ENCODE data around the gene SLC38A7. TPM values are rescaled to one million over a fixed set of nuclear protein-coding genes. Genes with fewer than 3 reads are reported as not detected.
A peak's percentile ranks its signal among the peaks of the same experiment; 100 is the strongest.

The SLC38A7 gene
- total and polyA plus RNA-seq, 2 of the 13 experiments (the other 11 are each of a cell fraction or from before 2014, with no cell fraction given): 13.2 to 14.1 TPM

DNA sequence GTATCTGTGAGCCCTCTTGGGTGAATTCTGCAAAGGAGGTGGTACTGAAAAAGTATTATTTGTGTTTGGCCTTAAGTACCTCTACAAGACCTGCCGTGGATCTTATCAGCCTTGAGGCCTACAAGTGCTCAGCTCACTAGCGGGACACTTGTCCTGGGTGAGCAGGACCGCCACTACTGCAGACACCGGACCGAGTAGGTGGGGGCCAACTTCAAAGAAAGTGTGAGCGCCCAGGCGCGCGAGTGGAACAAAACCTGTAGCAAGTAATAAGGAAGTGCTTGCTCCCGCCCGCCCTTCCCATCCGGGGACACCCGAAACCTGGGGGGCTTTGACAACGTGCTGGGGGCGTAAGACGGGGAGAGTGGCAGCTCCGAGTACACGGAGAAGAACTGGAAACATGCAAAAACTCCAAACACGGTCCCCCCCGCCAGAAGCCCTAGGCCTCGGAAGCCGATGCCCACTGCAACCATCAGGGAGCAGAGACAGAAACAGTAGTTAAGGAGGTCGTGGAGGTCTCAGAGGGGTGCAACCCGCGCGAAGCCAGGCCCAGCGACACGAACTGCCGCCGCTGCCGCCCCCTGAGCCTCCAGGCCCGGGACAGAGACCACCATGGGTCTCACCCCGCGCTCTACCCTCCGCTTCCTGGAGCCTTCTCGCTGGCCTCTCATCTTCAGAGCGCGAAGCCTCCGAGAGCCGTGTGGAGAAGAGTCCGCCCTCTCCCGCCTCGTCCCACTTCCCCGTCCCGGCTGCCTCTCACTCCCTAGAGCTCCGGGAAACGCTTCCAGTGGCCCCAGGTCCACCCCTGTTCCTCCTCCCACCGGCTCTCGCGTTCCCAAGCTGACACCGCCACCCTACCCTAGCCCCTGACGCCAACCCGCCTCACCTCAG lies 55.5 kb downstream of the SLC38A7 start (continued):
- TF ChIP-seq, protein P1, sequence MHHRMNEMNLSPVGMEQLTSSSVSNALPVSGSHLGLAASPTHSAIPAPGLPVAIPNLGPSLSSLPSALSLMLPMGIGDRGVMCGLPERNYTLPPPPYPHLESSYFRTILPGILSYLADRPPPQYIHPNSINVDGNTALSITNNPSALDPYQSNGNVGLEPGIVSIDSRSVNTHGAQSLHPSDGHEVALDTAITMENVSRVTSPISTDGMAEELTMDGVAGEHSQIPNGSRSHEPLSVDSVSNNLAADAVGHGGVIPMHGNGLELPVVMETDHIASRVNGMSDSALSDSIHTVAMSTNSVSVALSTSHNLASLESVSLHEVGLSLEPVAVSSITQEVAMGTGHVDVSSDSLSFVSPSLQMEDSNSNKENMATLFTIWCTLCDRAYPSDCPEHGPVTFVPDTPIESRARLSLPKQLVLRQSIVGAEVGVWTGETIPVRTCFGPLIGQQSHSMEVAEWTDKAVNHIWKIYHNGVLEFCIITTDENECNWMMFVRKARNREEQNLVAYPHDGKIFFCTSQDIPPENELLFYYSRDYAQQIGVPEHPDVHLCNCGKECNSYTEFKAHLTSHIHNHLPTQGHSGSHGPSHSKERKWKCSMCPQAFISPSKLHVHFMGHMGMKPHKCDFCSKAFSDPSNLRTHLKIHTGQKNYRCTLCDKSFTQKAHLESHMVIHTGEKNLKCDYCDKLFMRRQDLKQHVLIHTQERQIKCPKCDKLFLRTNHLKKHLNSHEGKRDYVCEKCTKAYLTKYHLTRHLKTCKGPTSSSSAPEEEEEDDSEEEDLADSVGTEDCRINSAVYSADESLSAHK (CRISPR knock-in tag; IDR thresholded peaks at IDR 0.05; ENCODE audit: borderline replicate concordance): 0 out of 2 replicates have a peak, but pooled peaks have one; percentile 47
- TF ChIP-seq ZNF550 (CRISPR knock-in tag; IDR thresholded peaks at IDR 0.05; ENCODE audit: borderline replicate concordance) (no peak), MTF1 (CRISPR knock-in tag; IDR thresholded peaks at IDR 0.05) (no peak), ZNF430 (CRISPR knock-in tag; IDR thresholded peaks at IDR 0.05) (peak; percentile 54; the same call in 1 of the 2 replicates), NR2F1 (CRISPR knock-in tag; IDR thresholded peaks at IDR 0.05) (no peak), KLF15 (CRISPR knock-in tag; IDR thresholded peaks at IDR 0.05; ENCODE audit: borderline replicate concordance) (0 out of 2 replicates have a peak, but pooled peaks have one; percentile 36), FOXA3 (CRISPR knock-in tag; IDR thresholded peaks at IDR 0.05) (no peak), SNAPC2 (CRISPR knock-in tag; IDR thresholded peaks at IDR 0.05) (0 out of 2 replicates have a peak, but pooled peaks have one; percentile 24), ZNF510 (CRISPR knock-in tag; IDR thresholded peaks at IDR 0.05; ENCODE audit: low read depth) (no peak), SOX13 (IDR thresholded peaks at IDR 0.05) (no peak), SOX13 (CRISPR knock-in tag; conservative IDR thresholded peaks at IDR 0.05 in 1 of 2, IDR thresholded peaks at IDR 0.05 in 1 of 2) (0 out of 4 replicates have a peak, but pooled peaks of 1 of the 2 experiments have one; percentile 21)
- TF ChIP-seq, protein P2, sequence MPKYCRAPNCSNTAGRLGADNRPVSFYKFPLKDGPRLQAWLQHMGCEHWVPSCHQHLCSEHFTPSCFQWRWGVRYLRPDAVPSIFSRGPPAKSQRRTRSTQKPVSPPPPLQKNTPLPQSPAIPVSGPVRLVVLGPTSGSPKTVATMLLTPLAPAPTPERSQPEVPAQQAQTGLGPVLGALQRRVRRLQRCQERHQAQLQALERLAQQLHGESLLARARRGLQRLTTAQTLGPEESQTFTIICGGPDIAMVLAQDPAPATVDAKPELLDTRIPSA (CRISPR knock-in tag; IDR thresholded peaks at IDR 0.05; ENCODE audit: borderline replicate concordance): peak; percentile 61; the same call in 1 of the 2 replicates
- TF ChIP-seq, protein P3, sequence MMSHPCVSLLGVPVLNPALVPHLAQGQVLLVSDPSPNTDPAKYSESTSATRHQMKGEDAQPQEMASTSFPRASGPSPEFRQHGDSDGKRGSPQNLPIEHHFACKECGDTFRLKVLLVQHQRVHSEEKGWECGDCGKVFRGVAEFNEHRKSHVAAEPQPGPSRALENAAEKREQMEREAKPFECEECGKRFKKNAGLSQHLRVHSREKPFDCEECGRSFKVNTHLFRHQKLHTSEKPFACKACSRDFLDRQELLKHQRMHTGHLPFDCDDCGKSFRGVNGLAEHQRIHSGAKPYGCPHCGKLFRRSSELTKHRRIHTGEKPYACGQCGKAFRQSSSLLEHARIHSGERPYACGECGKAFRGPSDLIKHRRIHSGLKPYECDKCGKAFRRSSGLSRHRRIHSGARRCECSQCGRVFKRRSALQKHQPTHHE (CRISPR knock-in tag; IDR thresholded peaks at IDR 0.05; ENCODE audit: borderline replicate concordance): no peak
- TF ChIP-seq, protein P4, sequence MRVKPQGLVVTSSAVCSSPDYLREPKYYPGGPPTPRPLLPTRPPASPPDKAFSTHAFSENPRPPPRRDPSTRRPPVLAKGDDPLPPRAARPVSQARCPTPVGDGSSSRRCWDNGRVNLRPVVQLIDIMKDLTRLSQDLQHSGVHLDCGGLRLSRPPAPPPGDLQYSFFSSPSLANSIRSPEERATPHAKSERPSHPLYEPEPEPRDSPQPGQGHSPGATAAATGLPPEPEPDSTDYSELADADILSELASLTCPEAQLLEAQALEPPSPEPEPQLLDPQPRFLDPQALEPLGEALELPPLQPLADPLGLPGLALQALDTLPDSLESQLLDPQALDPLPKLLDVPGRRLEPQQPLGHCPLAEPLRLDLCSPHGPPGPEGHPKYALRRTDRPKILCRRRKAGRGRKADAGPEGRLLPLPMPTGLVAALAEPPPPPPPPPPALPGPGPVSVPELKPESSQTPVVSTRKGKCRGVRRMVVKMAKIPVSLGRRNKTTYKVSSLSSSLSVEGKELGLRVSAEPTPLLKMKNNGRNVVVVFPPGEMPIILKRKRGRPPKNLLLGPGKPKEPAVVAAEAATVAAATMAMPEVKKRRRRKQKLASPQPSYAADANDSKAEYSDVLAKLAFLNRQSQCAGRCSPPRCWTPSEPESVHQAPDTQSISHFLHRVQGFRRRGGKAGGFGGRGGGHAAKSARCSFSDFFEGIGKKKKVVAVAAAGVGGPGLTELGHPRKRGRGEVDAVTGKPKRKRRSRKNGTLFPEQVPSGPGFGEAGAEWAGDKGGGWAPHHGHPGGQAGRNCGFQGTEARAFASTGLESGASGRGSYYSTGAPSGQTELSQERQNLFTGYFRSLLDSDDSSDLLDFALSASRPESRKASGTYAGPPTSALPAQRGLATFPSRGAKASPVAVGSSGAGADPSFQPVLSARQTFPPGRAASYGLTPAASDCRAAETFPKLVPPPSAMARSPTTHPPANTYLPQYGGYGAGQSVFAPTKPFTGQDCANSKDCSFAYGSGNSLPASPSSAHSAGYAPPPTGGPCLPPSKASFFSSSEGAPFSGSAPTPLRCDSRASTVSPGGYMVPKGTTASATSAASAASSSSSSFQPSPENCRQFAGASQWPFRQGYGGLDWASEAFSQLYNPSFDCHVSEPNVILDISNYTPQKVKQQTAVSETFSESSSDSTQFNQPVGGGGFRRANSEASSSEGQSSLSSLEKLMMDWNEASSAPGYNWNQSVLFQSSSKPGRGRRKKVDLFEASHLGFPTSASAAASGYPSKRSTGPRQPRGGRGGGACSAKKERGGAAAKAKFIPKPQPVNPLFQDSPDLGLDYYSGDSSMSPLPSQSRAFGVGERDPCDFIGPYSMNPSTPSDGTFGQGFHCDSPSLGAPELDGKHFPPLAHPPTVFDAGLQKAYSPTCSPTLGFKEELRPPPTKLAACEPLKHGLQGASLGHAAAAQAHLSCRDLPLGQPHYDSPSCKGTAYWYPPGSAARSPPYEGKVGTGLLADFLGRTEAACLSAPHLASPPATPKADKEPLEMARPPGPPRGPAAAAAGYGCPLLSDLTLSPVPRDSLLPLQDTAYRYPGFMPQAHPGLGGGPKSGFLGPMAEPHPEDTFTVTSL (CRISPR knock-in tag; IDR thresholded peaks at IDR 0.05; ENCODE audit: borderline replicate concordance): peak; percentile 66; the same call in 1 of the 2 replicates
- TF ChIP-seq, protein P5, sequence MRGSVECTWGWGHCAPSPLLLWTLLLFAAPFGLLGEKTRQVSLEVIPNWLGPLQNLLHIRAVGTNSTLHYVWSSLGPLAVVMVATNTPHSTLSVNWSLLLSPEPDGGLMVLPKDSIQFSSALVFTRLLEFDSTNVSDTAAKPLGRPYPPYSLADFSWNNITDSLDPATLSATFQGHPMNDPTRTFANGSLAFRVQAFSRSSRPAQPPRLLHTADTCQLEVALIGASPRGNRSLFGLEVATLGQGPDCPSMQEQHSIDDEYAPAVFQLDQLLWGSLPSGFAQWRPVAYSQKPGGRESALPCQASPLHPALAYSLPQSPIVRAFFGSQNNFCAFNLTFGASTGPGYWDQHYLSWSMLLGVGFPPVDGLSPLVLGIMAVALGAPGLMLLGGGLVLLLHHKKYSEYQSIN (CRISPR knock-in tag; IDR thresholded peaks at IDR 0.05; ENCODE audit: borderline replicate concordance): no peak

All from HepG2 (cell line).